GM19328 (cell line): ENCODE results near the gene A4GALT.
"Not testable (repeated sequence)": the region's sequence is repeated elsewhere in the genome, so short reads cannot be mapped to it uniquely, and the experiment has no call there.

Source experiments
- ATAC-seq: cut with Tn5 transposase; IDR thresholded peaks from one replicate; pipeline ENCODE4 v1.9.1; 2021; ENCODE audit warnings: mild to moderate bottlenecking, moderate library complexity; ENCODE audit not compliant: unreplicated experiment

Gene A4GALT

DNA sequence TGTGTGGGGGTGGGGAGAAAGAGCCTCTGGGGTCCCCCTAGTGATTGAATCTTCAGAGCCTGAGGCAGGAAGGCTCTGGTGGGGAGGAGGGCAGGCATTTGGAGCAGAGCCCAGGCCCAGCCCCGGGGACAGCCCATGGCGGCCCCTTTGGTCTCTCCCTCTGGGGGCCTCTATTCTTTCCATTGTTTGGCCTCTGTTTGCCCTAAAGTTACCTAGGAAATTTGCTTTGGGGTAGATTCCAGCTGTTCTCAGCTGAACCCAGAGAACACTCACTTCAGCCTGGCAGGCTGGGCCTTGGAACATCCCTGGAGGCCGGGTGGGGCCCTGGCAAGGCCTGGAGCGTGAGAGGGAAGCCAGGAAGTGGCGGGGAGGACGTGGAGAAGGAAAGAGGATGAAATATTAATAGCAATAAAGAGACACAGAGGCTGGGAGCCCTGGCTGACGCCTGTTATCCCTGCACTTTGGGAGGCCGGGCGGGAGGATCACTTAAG lies 22.9 kb upstream of the A4GALT start:
- no peak for ATAC-seq

DNA sequence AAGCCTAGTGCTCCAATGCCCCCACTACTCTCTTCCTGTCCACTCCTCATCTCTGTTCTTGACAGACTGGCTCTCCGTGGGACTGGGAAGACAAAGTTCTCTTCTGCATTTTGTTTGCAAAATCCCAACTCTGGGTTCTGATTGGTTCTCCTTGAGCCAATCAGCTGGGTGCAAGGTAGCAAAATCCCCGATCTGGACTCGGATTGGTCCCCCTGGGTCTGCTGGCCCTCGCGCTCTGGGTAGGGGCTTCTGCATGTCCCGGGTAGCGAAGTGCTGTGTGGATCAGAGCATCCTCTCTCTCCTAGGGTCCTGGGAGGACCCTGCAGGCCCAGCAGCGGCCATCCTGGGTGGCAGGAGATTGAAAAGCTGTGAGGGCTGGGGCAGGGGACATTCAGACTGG lies 22.3 kb upstream of the A4GALT start:
- ATAC-seq = no peak

DNA sequence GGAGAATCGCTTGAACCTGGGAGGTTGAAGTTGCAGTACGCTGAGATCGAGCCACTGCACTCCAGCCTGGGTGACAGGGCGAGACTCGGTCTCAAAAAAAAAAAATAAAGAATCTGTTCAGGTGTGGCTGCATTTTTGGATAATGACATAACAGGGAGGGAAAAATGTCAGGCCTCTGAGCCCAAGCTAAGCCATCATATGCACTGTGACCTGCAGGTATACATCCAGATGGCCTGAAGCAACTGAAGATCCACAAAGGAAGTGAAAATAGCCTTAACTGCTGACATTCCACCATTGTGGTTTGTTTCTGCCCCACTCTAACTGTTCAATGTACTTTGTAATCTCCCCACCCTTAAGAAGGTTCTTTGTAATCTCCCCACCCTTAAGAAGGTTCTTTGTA lies 19.6 kb upstream of the A4GALT start:
- ATAC-seq = not testable (repeated sequence)

DNA sequence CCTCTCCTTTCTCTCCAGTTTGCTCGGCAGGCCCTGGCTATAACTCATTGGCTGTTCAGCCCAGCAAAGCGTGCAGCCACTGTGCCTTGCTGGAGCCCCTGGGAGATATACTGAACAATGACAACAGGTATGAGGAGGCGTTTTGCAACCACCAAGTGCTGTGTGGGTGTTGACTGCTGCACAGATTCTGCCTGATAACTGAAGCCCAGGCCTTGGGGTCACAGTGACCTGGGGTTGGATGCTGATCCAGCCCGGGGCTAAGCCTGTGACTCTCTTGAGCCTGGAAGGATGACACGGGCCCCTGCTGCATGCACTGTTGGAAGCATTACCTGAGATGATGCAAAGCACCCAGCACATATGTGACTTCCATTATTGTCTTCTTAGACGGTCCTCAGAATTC lies 13.7 kb upstream of the A4GALT start:
- ATAC-seq = no peak

DNA sequence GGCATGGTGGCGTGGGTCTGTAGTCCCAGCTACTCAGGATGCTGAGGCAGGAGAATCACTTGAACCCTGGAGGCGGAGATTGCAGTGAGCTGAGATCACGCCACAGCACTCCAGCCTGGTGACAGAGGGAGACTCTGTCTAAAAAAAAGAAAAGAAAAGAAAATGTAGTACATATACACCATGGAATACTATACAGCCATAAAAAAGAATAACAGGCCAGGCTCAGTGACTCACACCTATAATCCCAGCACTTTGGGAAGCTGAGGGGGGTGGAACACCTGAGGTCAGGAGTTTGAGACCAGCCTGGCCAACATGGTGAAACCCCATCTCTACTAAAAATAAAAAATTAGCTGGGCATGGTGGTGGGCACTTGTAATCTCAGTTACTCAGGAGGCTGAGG lies 12.7 kb upstream of the A4GALT start:
- not testable (repeated sequence) for ATAC-seq

GRCh38 chr22:42732081-42732480 lies 11.4 kb upstream of the A4GALT start:
- no peak for ATAC-seq

- no peak for ATAC-seq
Observed at GRCh38 chr22:42726811-42727210, 6.1 kb upstream of the A4GALT start.

GRCh38 chr22:42725606-42726355 lies 5.1 kb upstream of the A4GALT start:
- no peak for ATAC-seq

- ATAC-seq = no peak
Observed at GRCh38 chr22:42724062-42724461, 3.4 kb upstream of the A4GALT start.

DNA sequence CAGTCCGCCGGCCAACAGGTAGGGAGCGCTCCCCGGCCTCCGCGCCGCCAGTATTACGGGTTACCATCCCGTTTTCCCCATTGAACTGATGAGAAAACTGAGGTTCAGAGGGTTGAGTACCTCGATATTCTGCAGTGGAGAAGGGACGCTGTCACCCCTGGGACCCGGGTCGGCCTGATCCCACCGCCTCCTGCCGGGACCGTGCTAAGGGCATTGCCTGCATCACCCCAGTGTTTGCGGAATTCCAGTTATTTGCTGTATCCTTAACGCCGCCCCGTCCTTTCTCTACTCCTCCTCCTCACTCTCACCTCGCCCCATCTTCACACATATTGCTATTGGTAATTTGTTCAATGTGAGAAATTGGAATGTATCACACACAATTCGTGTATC lies 370 bp upstream of the A4GALT start:
- ATAC-seq = no peak

DNA sequence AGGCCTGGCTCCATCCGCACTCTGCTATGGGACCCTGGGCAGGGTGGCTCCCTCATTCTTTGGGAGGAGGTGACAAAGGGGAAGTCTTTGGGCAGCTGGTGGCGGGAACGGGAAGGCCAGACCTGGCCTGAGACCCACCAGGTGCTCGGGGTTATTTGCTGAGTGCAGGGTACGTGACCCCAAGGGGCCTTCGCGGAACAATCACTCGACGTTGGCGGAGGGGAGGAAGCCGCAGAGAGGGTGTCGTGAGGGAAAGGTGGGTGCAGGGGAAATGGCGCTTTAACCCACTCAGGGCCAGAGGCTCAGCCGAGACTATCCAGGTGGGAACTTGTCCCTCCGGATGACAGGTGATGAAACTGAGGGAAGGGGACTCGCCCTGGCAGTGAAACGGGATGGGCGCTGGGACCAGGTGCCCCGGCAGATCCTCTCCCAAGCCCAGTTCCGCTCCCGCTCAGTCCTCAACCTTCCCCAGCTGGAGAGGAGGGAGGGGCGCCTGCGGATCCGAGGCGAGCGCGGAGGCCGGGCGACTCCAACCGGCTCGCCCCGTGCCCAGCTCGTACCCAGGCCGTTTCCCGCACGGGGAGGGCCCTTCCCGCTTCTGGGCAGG lies 911 bp downstream of the A4GALT start:
- no peak for ATAC-seq

GRCh38 chr22:42719133-42719532 lies 1.5 kb downstream of the A4GALT start:
- ATAC-seq = no peak

GRCh38 chr22:42717197-42717928 lies 3.3 kb downstream of the A4GALT start:
- ATAC-seq = no peak

- ATAC-seq = peak; percentile 49
Observed at GRCh38 chr22:42716649-42717127, 4.0 kb downstream of the A4GALT start.

- ATAC-seq = no peak
Observed at GRCh38 chr22:42716221-42716620, 4.4 kb downstream of the A4GALT start.

DNA sequence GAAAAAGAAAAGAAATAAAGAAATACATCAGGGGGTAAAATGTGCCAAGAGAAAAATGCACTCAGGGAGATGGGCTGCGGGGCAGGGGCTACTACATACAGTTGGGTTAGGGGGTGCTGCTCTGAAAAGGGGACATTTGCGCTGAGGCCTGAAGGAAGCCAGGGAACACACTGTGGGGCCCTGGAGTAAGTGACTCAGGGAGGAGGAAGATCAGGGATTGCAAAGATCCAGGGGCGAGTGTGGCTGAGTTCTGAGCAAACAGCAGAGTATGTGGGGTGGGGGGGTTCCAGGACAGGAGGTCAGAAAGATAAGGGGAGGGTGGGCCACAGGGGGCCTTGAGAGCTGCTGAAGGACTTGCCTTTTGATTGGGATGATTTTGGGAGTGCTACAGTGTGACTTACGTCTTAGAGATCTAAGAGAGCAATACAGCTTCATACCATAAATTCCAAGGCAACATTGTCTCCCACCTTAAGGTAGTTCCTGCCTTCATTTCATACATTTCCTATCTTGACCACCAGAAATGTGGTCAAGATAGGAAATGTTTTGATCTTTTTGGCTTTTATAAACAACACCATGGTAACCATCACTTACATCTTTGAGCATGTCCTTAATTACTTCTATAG lies 5.8 kb downstream of the A4GALT start:
- ATAC-seq = no peak

DNA sequence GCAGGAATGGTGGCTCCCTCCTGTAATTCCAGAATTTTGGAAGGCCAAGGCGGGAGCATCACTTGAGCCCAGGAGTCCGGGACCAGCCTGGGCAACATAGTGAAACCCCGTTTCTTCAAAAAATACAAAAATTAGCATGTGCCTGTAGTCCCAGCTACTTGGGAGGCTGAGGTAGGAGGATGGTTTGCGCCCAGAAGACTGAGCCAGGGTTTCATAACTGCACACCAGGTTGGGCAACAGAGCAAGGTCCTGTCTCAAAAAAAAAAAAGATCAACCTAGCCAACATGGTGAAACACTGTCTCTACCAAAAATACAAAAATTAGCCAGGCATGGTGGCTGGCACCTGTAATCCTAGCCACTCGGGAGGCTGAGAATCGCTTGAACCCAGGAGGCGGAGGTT lies 6.4 kb downstream of the A4GALT start:
- ATAC-seq = no peak

GRCh38 chr22:42711895-42712837 lies 8.5 kb downstream of the A4GALT start:
- ATAC-seq = no peak

GRCh38 chr22:42711281-42711731 lies 9.4 kb downstream of the A4GALT start:
- no peak for ATAC-seq

- no peak for ATAC-seq
Observed at GRCh38 chr22:42708417-42708816, 12.3 kb downstream of the A4GALT start.
